H1 (cell line): ENCODE data around the gene F2RL2.

ENCODE experiments used
- HDAC2 ChIP-seq, 2 experiments: fragments of 300-600 bp in 1 of 2; sonication (generic) in 1 of 2; IDR thresholded peaks; 2 replicates each; pipeline ENCODE4 v1.6.1; 2011 to 2012; ENCODE audit warnings: low read depth in 2 of 2, low read length in 2 of 2, mild to moderate bottlenecking in 2 of 2, moderate library complexity in 2 of 2, borderline replicate concordance in 1 of 2, inconsistent platforms in 1 of 2
- TF ChIP-seq, protein P1 (sequence below), 3 experiments: IDR thresholded peaks; 1 replicate in 2 of 3; 2 replicates in 1 of 3; pipeline versions ENCODE4 v1.5.1 to v1.6.1; 2011; ENCODE audit warnings: low read length in 3 of 3, mild to moderate bottlenecking in 3 of 3, inconsistent platforms in 2 of 3, low read depth in 1 of 3, moderate library complexity in 1 of 3; ENCODE audit not compliant: insufficient read depth in 1 of 3; ENCODE audit errors: control extremely low read depth in 1 of 3

DNA sequence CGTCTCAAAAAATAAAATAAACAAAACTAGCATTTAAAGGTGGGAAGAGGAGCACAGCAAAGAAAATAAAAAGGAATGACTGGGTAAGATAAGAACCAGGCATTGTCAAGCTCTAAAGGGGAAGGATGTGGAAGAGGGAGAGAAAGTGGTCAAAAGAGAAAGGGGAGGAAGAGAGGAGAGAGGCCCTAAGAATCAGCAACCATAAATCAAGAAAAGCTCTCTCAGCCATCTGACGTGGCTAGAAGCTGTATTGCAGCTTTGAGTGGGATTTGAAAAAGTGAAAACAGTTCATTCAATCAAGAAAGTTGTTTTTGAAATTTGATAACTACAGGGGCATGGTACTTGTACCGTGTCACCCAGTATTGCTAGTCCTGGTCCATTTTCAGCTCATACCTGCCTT, 47.3 kb upstream of the F2RL2 start:
- TF ChIP-seq, protein P1, sequence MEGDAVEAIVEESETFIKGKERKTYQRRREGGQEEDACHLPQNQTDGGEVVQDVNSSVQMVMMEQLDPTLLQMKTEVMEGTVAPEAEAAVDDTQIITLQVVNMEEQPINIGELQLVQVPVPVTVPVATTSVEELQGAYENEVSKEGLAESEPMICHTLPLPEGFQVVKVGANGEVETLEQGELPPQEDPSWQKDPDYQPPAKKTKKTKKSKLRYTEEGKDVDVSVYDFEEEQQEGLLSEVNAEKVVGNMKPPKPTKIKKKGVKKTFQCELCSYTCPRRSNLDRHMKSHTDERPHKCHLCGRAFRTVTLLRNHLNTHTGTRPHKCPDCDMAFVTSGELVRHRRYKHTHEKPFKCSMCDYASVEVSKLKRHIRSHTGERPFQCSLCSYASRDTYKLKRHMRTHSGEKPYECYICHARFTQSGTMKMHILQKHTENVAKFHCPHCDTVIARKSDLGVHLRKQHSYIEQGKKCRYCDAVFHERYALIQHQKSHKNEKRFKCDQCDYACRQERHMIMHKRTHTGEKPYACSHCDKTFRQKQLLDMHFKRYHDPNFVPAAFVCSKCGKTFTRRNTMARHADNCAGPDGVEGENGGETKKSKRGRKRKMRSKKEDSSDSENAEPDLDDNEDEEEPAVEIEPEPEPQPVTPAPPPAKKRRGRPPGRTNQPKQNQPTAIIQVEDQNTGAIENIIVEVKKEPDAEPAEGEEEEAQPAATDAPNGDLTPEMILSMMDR (IDR thresholded peaks at IDR 0.05; ENCODE audit: control extremely low read depth in 1 of 3, insufficient read depth in 1 of 3, low read depth in 1 of 3, low read length in 3 of 3) = no peak
- no peak for TF ChIP-seq HDAC2 (IDR thresholded peaks at IDR 0.05; ENCODE audit: borderline replicate concordance in 1 of 2, low read depth in 2 of 2, low read length in 2 of 2)
